Endometrial microvascular endothelial cells (primary cell): ENCODE measurements around the gene HIGD2A. TPM values are rescaled to one million over a fixed set of nuclear protein-coding genes. Genes with fewer than 3 reads are reported as not detected.

Experiments
- in situ Hi-C: cut with HindIII; loops from 2 replicates; pipeline ENCODE4 v1.10.0; 2017; ENCODE audit warnings: low sequenced_read_pairs, low pct_unique_long_range_greater_than_20kb; ENCODE audit errors: inconsistent ontology term
- total RNA-seq: library from RNA; depleted of rRNA; stranded (reverse); fragments of >200 nt; gene quantifications from one replicate; pipeline ENCODE4 v1.2.3, GENCODE V29; 2015; ENCODE audit errors: inconsistent ontology term

Gene HIGD2A
- total RNA-seq, 1 donor from 2014 or later = 138 TPM

DNA sequence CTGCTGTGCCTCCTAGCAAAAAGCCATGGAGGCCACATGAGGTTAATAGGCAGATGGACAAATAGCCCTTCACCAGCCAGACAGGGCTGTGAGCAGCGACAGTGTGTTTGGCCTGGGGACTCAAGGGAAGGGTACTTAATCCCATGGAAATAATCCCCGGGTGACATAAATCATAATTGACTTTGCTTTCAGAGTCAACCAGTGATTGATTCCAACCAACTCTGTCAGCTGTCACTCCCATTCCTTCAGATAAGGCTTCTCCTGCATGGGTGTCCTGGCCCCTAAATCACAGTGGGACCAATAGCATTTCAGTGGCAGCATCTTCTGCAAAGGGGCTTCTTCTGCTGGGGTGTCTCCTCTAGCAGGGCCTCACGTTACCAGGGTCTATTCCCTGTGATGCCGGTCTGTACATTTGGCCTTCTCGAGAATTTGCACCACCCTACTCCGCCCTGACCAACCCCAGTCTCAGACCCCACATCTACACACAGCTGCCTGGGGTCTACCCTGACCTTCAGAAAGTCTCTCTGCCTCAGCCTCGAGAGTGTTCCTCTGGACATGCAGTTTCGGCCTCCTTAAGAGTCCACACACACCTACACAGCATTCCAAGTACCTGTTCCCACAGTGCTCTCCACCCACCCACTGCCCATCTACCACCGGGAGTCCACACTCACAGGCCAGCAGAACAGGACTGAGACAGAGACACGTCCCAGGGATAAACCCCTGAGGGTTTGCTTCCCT is 24.1 kb downstream of the HIGD2A start:
- in situ Hi-C loops = no loop called here

DNA sequence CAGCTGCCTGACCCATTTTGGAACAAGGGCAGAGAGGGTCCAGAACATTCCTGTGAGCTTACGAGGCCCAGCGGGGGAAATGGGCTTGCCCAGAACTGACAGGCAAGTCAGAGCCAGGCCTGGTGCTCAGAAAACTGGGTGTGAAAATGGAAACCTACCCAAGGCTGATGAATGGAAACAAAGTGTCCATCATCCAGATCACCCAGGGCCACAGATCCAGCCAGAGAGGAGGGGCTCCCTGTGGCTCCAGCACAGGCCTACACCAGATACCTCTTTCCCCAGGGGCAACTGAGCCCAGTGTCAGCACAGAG is 24.7 kb downstream of the HIGD2A start:
- in situ Hi-C loops = no loop called here

DNA sequence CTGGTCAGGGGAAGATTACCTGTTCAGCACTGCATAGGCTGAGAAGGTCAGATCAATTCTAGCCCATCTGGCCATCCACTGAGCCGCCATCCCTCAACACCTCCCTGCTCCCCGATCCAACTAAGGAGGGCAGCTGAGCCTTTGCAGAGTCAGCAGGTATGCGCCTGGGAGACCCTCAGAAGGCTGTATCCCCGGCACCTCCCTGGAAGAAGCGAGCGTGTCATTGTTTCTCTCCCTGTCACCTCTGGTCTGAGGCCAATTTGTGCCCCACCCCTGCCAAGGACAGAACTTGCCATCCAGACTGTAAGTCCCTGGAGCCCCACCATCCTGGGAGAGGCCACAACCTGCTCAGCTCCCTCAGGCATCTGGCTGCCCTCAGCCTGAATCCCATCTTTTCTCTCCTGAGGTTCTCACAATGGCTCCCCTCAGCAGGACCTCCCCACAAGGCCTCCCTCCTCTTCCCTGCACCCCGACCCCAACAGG is 25.2 kb downstream of the HIGD2A start:
- in situ Hi-C loops = no loop called here

DNA sequence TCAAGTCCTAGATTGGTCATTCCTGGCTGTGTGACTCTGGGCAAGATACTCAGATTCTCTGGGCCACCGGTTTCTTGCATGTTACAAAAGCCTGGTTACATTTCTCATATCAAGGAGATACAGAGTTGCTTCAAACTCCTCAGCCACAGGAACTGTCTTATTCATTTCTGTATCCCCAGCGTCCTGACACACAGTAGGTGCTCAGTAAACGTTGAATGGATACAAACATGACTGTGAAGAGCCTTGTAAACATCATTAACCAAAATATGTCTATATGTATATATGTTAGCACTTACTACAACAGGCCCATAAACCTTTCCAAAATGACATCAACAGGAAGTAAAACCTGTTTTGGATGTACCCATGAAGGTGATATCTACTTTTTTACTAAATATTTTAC is 26.2 kb downstream of the HIGD2A start:
- in situ Hi-C loops = no loop called here

DNA sequence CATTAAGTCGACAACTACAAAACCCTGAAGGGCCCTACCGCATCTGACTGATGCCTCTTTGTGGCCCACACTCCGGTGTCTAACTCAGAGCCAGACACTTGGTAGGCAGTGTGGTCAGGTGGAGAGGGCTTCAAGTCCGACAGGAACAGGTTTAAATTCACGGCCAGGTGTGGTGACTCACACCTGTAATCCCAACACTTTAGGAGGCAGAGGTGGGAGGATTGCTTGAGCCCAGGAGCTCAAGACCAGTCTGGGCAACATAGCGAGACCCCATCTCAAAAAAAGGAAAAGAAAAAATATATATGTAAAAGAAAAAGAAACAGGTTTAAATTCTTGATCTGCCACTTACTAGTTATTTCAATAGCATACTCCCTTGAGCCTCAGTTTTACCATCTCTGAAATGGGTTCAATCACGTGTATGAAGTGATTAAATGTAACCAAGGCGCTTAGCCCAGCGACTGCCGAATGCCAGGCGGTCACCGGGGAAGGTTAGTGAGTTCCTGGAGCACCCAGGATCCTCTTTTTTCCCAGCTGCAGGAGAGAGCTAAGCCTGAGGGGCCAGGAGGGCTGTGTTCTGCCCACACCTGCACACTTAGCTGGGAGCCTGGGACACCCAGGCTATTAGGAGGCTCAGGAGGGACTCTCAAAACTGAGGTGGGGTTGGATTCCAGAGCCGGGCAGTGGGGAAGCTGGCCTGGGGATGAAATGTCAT is 26.8 kb downstream of the HIGD2A start:
- in situ Hi-C loops = no loop called here

DNA sequence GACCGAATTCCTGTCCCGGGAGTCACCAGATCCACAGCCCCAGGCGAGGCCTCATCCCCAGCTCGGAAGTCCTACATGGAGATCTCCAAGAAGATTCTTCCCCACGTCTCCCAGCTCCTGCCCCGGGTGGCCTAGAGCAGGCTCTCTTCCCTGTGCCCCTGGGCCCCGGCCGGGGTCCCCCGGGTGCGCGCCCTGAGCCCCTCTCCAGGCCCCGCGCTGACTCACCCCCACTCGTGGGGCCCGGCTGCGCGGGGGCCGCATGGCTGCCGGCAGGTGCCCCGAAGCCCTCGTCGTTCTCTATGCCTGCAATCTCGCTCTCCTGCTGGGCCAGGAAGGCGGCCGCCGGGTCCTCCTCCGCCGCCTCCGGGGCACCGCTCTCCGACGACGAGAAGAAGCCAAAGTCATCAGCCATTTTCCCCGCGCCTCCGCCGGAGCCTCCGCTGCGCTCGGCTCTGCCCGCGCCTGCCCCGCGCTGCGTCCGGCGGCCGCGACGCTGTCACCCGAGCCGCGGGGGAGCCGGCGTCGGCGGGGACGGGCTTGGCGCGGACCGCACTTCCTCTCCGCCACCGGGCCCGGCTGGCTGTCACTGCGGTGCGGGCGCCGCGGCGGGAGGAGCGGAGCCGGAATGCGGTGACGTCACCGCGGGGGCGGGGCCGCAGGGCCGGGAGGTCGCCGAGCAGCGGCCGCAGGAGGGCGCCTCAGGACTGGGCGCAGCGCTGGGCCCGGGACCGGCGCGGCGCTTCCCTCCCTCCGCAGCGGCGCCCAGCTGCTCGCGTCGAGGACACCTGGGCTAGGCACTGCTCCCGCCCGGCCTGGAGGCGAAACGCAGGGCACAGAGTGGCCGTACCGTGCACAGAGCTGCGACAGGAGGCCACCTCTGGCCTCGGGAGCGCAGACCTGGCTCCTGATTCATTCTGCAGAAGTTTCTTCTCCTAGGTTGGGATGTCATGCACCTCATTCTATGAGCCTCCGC is 27.7 kb downstream of the HIGD2A start, which contains the start of gene CLTB:
Gene CLTB (minus strand): TSS at position 588 of the 973 bp plus-strand sequence. CDS start 176 bp downstream, at position 412.
- in situ Hi-C loops = no loop called here

DNA sequence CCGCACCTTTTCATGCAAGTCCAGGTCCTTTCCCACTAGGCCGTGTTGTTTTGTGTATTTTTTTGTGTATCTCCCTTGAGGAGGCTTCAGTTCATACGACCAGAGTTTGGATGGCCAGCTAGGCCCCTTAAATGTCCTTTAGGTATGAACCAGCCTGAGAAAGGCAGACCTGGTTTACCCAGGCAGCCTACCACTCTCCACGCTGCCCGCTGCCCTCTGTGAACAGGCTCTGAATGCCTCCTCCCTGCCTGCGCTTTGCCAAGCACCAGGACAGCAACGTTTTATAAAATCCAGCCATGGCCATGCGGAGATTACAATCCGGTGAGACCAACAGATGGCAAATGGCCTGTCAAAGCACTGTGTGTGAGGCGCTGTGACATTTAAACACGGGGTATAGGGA is 28.4 kb downstream of the HIGD2A start:
- in situ Hi-C loops = no loop called here

DNA sequence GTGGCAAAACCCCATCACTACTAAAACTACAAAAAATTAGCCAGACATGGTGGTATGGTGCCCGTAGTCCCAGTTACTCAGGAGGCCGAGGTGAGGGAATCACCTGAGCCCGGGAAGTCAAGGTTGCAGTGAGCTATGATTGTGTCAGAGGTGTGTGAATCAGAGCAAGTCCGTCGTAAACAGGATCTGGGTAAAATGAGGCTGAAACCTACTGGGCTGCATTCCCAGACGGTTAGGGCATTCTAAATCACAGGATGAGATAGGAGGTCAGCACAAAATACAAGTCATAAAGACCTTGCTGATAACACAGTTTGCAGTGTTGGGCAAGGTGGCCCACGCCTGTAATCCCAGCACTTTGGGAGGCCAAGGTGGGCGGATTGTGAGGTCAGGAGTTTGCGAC is 29.7 kb downstream of the HIGD2A start:
- in situ Hi-C loops = no loop called here

DNA sequence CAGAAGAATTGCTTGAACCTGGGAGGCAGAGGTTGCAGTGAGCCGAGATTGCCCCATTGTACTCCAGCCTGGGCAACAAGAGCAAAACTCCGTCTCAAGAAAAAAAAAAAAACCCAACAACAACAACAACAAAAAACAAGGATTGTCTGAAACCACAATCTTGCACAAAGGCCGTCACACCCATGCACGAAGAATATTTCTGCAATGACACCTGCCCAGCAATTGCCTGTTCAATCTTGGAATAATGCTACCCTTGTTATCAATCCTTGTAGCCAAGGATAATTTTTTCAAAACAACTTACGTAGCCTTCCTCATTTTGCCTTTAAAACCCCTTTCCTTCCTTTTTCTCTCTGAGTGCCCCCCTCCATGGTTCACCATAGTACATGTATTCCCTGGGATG is 31.5 kb downstream of the HIGD2A start:
- in situ Hi-C loops = no loop called here

DNA sequence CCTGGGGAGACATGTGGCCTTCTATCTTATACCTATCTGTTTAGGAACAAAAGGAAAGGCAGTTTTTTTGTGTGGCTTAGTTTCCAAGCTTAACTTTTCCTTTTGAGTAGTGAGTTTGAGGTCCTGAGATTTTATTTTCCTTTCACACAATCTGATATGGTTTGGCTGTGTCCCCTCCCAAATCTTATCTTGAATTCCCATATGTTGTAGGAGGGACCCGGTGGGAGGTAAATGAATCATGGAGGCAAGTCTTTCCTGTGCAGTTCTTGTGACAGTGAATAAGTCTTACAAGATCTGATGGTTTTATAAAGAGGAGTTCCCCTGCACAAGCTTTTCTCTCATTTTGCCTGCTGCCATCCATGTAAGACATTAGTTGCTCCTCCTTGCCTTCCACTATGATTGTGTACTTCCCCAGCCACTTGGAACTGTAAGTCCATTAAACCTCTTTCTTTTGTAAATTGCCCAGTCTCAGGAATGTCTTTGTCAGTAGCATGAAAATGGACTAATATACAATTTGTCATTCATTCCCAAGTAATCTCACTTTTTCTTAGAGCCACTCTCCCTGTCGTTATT is 32.5 kb downstream of the HIGD2A start:
- in situ Hi-C loops = no loop called here

DNA sequence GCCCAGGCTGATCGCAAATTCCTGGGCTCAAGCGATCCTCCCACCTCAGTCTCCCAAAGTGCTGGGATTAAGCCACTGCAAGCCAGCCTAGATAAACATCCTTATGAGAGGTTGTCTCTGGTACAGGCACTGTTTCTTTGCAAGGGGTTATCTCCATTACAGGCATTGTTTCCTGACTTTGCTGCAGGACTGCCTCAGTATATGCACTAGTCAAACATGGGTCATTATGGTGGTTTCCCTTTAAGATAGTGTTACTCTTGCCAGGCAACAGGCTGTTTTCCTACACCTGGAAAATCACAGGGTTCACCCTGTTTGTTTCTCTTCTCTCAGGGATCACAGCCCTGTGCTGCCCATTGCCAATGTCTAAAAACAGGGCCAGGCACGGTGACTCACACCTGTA is 35.6 kb downstream of the HIGD2A start:
- in situ Hi-C loops = no loop called here

DNA sequence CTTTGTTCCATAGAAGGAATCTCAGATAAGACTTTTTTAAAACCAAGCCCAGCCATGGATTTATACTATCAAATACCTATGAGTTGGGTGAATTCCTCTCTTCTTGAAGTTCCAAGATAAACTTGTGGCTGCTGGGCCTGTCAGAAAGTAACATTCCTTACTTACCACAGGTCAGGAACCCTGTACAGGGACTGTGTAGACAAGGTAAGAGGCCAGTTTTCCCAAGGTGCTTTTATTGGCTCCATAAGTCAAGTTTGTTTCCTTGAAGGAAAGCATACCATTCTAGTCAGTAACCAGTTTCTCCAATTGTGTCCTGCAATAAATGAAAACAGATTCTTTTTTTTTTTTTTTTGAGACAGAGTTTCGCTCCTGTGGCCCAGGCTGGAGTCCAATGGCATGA is 36.6 kb downstream of the HIGD2A start:
- in situ Hi-C loops = no loop called here

DNA sequence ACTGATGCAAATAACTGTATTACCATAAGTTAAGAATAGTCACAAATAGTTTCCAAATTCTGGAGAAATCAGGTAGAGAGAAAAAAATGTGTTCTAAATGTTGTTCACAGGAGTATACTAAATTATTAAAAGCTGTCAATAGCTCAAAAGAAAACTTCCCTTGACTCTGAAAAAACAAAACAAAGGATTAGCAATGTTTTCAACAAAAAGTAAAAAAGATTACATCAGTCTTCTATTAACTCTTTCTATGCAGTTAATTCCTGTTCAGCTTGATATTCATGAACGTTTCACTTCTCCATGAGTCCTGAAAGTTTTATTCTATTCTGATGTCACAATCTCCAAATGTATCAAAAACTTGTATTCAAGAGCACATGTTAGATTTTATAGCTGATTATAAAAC is 37.2 kb downstream of the HIGD2A start:
- in situ Hi-C loops = no loop called here

DNA sequence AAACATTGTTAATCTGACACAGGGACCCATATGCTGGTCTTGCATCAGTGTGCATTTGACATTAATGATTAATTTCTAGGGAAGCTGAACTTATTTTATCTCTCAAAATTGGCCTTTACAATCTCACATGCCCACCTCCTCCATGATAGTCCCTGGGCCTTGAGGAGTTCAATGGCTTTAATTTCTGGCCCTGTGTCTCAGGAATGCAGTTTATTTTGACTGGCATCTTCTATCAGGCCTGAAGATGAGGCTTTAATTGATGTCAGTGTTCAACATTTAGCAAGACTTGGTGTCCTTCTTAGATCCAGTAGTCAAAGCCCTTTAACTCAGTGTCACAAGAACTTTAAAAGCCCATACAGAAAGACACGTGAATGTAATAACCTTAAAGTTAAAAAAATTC is 38.3 kb downstream of the HIGD2A start:
- in situ Hi-C loops = no loop called here

DNA sequence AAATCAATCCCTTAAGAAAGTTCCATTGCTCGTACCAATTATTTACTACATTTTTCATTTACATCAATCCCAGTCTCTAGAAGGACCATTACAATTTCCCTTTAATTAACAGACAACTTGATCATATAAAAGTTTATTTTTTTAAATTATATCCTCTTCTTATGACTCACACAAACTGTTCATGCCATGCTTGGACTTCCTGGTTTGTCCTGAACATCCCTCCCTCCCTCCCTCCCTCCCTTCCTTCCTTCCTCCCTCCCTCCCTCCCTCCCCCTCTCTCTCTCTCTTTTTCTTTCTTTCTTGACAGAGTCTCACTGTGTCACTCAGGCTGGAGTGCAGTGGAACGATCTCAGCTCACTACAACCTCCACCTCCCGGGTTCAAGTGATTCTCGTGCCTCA is 39.4 kb downstream of the HIGD2A start:
- in situ Hi-C loops = no loop called here

DNA sequence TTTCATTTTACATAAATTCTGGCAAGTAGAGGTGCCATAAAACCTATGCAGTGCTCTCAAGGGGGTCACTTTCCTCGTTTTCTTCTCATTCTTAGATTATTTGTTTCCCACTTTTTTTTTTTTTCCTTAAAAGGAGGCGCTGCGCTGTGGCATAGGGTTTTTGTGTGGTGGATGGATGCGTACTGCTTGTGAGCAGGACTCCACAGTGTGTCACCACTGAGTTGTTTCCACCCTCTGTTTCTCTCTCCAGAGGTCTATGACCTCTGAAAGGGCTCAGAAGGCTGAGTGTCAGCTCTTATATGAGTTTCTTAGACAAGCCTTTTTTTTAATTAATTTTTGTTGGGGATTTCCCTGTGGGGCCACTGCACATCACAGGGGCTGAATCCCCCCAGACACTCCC is 41.4 kb downstream of the HIGD2A start:
- in situ Hi-C loops = no loop called here

DNA sequence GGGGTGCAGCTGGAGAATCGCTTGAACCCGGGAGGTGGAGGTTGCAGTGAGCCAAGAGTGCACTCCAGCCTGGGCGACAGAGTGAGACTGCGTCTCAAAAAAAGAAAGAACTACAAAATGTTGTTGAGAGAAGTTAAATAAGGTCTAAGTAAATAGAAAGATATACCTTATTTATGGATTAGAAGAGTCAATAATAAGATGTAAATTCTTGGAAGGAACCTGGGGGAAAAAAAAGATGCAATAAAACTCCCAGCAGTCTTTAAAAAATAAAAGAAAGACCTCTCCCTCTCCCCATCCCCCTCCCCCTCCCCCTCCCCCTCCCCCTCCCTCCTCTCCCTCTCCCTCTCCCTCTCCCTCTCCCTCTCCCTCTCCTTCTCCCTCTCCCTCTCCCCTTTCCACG is 44.2 kb downstream of the HIGD2A start:
- in situ Hi-C loops = no loop called here

DNA sequence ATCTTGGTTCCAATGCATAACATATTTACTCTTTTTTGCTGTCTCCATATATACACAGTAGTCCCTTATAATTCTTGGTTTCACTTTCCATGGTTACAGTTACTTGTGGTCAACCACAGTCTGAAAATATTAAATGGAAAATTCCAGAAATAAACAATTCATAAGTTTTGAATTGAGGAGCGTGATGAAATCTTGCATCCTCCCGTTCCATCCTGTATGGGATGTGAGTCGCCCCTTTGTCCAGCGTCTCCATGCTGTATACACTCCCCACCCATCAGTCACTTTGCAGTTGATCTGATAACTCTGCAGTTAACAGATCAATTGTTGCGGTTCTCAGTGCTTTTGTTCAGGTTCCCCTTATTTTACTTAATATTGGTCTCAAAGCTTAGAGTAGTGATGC is 48.1 kb downstream of the HIGD2A start:
- in situ Hi-C loops = no loop called here
